NCI-H2227 (cell line): ENCODE measurements around the gene WFS1.

Experiments
- DNase-seq: peaks from one replicate; lab custom pipeline; 2025; ENCODE audit not compliant: unreplicated experiment; lab: John Stamatoyannopoulos, UW

The WFS1 gene

GRCh38 chr4:6258026-6258360 lies 11.7 kb upstream of the WFS1 start:
- no peak for DNase-seq

- no peak for DNase-seq
These were observed 10.9 kb upstream of the WFS1 start for GRCh38 chr4:6258741-6259140.

GRCh38 chr4:6259886-6260285 lies 9.8 kb upstream of the WFS1 start:
- DNase-seq = no peak

- DNase-seq = no peak
These were observed 7.5 kb upstream of the WFS1 start for GRCh38 chr4:6262176-6262575.

GRCh38 chr4:6262847-6263487 lies 6.7 kb upstream of the WFS1 start:
- DNase-seq = no peak

- no peak for DNase-seq
These were observed 6.0 kb upstream of the WFS1 start for GRCh38 chr4:6263526-6264224.

GRCh38 chr4:6264225-6264540 lies 5.5 kb upstream of the WFS1 start:
- DNase-seq = peak; percentile 3

GRCh38 chr4:6265546-6265945 lies 4.1 kb upstream of the WFS1 start:
- no peak for DNase-seq

- no peak for DNase-seq
These were observed 2.1 kb upstream of the WFS1 start for GRCh38 chr4:6267573-6267972.

GRCh38 chr4:6268650-6269615 lies 717 bp upstream of the WFS1 start:
- no peak for DNase-seq

- DNase-seq = no peak
These were observed 1.0 kb downstream of the WFS1 start for GRCh38 chr4:6270636-6271121.

GRCh38 chr4:6271206-6271605 lies 1.6 kb downstream of the WFS1 start:
- DNase-seq = no peak

- no peak for DNase-seq
These were observed 2.2 kb downstream of the WFS1 start for GRCh38 chr4:6271701-6272465.

GRCh38 chr4:6272863-6273660 lies 3.4 kb downstream of the WFS1 start:
- no peak for DNase-seq

GRCh38 chr4:6273661-6273990 lies 4.0 kb downstream of the WFS1 start:
- DNase-seq = no peak

GRCh38 chr4:6275351-6275750 lies 5.7 kb downstream of the WFS1 start:
- DNase-seq = no peak

GRCh38 chr4:6275898-6276806 lies 6.5 kb downstream of the WFS1 start:
- DNase-seq = no peak

GRCh38 chr4:6277139-6277802 lies 7.6 kb downstream of the WFS1 start:
- DNase-seq = no peak
